ENCODE data around the gene COA3. TPM values are rescaled to one million over a fixed set of nuclear protein-coding genes. Genes with fewer than 3 reads are reported as not detected.

The COA3 gene
- total RNA-seq, 1 experiment from 2014 or later: 48.8 TPM

GRCh38 chr17:42751628-42752027 lies 46.9 kb downstream of the COA3 start:
- intact Hi-C loops (cut with micrococcal nuclease; ENCODE audit: unreplicated experiment) (no loop called here), in situ Hi-C loops (cut with HindIII; ENCODE audit: low pct_unique_long_range_greater_than_20kb, low sequenced_read_pairs) (no loop called here)
- no peak for DNase-seq (ENCODE audit: low read depth, low spot score)
- no peaks in the 10 kb centered on the region for H3K4me1 ChIP-seq (ENCODE audit: control insufficient read depth, insufficient read depth, low read length)
- no TSS peak for BruUV-seq (replicated peaks)
- no peak overlapping the region for H3K27ac ChIP-seq (ENCODE audit: low read length)
- ChIA-PET CTCF (no interaction called here), POLR2A (no interaction called here)
- TF ChIP-seq REST (IDR thresholded peaks at IDR 0.05; ENCODE audit: insufficient read depth in 1 of 2, low read depth in 2 of 2, low read length in 1 of 2) (no peak), POLR2AphosphoS5 (IDR thresholded peaks at IDR 0.05; ENCODE audit: low read depth, low read length) (no peak), CTCF (IDR thresholded peaks at IDR 0.05) (no peak), TCF7L2 (IDR thresholded peaks at IDR 0.05; ENCODE audit: low read depth, low read length) (no peak), SIN3A (IDR thresholded peaks at IDR 0.05; ENCODE audit: borderline replicate concordance, insufficient read depth, low read depth, low read length) (no peak)
- no peaks in the 10 kb centered on the region for H3K9me3 ChIP-seq (ENCODE audit: control insufficient read depth, insufficient read depth, low read depth, low read length)
- H3K36me3 ChIP-seq (ENCODE audit: control insufficient read depth, insufficient read depth, low read length): no peaks in the 10 kb centered on the region
- no peak for ATAC-seq
- H3K27me3 ChIP-seq (ENCODE audit: control insufficient read depth, insufficient read depth, low read length): no peaks in the 10 kb centered on the region
- H3K4me3 ChIP-seq (ENCODE audit: low read depth in 2 of 2, low read length in 2 of 2): no peak overlapping the region

DNA sequence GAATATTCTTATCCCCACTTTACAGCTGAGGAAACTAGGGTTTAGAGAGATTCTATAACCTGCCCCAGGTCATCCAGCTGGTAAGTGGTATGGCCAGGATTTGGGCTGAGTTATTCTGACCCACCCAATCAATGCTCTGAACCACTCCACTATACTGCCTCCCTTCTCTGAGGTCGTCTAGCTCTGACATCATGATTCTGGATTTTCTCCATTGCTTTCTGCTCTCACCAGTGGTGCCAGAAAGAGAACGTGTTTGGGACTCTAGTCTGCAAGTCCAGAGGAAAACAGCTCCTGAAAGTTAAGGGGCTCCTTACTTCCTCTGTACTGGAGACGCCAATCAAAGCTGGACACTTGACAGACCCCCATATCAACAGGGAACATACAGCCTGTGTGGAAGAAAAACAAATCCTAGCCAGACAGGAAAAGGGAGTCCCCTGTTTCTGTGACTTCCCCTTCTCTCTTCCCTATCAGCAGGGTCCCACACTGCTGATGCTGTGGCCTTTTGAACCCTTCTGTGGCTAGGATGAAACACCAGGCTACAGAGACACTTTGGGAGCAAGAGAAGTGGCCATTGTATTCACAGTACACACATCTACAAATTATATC lies 47.7 kb downstream of the COA3 start:
- Histone ChIP-seq H3K36me3 (ENCODE audit: control insufficient read depth, insufficient read depth, low read length) (no peaks in the 10 kb centered on the region), H3K9me3 (ENCODE audit: control insufficient read depth, insufficient read depth, low read depth, low read length) (no peaks in the 10 kb centered on the region), H3K27me3 (ENCODE audit: control insufficient read depth, insufficient read depth, low read length) (no peaks in the 10 kb centered on the region), H3K4me1 (ENCODE audit: control insufficient read depth, insufficient read depth, low read length) (no peaks in the 10 kb centered on the region), H3K4me3 (ENCODE audit: low read depth in 2 of 2, low read length in 2 of 2) (no peak overlapping the region), H3K27ac (ENCODE audit: low read length) (no peak overlapping the region)
- DNase-seq (ENCODE audit: low read depth, low spot score) (no peak), ATAC-seq (no peak)
- CTCF ChIA-PET: no interaction called here
- BruUV-seq (replicated peaks): no TSS peak
- in situ Hi-C loops (cut with HindIII; ENCODE audit: low pct_unique_long_range_greater_than_20kb, low sequenced_read_pairs) (no loop called here), intact Hi-C loops (cut with micrococcal nuclease; ENCODE audit: unreplicated experiment) (no loop called here)
- TF ChIP-seq TCF7L2 (IDR thresholded peaks at IDR 0.05; ENCODE audit: low read depth, low read length) (no peak), REST (IDR thresholded peaks at IDR 0.05; ENCODE audit: insufficient read depth in 1 of 2, low read depth in 2 of 2, low read length in 1 of 2) (no peak), POLR2AphosphoS5 (IDR thresholded peaks at IDR 0.05; ENCODE audit: low read depth, low read length) (no peak), SIN3A (IDR thresholded peaks at IDR 0.05; ENCODE audit: borderline replicate concordance, insufficient read depth, low read depth, low read length) (no peak), CTCF (IDR thresholded peaks at IDR 0.05) (no peak)
- POLR2A ChIA-PET: interaction anchor here (0.7 to 0.8 kb wide), 2 partner anchors 9 to 1348 kb away, joined by 5 to 6 read pairs; no protein-coding TSS in a partner anchor

All from Panc1 (cell line).